COLO668 (cell line): ENCODE results near the gene SERAC1.
"Not testable (repeated sequence)": the region's sequence is repeated elsewhere in the genome, so short reads cannot be mapped to it uniquely, and the experiment has no call there.

Experiments used
- DNase-seq: peaks from one replicate; lab custom pipeline; 2025; ENCODE audit not compliant: unreplicated experiment; lab: John Stamatoyannopoulos, UW

SERAC1 gene

DNA sequence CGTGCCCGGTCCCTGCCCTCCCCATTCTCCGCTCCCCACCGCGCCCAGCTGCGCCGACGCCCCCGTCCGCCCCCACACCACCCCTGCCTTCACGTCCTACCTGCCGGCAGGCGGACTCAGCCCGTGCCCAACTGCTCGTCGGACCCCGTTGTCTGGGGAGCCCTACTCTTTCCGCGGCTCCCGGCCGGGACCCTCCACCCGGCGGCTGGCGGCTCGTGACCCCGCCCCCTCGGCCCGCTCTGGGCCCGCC, at the start of gene SERAC1:
Gene SERAC1, minus strand, starts transcription at position 223 of the 250 bp plus-strand sequence. CDS start 9,899 bp downstream, outside the sequence.
- DNase-seq = peak; percentile 64

DNA sequence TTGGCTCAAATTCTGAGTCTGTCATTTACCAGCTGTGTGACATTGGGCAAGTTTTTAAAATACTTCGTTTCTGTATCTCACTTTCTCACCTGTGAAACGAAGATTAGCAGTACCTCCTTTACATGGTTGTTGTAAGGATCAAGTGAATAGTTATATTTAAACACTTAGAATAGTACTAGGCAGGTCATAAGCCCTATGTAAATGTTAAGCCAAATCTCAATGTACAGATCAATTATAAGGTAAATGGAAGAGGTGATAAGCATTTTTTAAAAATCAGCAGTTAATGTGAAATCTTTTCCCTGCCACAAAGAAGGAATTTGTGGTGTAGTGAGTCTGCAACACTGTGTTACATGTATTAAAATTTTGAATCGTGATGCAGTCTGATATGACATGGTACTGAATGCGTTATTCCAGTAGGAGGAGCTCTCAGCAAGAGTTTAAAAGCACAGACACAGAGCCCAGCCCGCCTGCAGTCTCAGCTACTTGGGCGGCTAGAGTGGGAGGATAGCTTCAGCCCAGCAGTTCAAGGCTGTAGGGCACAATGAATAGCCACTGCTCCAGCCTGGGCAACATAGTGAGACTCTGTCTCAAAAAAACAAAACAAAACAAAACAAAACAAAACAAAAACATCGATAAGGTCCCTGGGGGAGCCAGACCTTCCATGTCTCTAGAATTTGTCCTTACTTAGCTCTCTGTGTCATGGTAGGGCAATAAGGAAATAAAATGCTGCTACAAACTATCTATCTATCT, 46.0 kb upstream of the SERAC1 start:
- DNase-seq = peak; percentile 53

DNA sequence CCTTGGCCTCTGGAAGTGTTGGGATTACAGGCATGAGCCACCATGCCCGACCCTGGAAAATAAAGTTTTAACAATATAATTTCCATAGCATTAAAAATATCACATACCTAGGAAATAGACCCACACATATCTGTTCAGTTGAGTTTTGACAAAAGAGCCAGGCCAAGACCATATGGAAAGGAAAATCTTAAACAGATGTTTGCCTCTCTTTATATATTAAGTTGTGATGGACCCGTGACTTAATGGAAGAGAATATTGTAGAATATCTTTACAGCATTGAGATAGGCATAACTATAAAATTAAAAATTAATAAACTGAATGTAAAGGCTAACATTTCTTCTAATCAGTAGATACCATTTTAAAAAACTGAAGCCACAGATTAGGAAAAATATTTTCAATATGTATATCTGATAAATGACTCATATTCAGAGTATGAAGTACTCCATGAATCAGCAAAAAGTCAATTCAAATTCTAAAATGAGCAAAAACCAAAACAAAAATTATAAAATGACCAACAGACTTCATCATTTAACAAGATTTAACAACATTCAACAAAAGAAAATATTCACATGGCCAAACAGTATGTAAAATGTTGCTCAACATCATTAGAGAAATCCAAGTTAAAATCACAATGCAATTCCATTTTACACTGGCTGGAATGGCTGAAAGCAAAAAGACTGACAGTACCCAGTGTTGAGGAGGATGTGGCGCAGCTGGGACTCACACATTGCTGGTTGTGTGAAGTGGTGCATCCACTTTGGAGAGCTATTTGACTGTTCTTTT, 43.4 kb upstream of the SERAC1 start:
- DNase-seq = no peak

GRCh38 chr6:158209582-158210333, 41.7 kb upstream of the SERAC1 start:
- DNase-seq = not testable (repeated sequence)

GRCh38 chr6:158208226-158209030, 40.4 kb upstream of the SERAC1 start:
- not testable (repeated sequence) for DNase-seq

GRCh38 chr6:158207422-158207788, 39.3 kb upstream of the SERAC1 start:
- DNase-seq = no peak

DNA sequence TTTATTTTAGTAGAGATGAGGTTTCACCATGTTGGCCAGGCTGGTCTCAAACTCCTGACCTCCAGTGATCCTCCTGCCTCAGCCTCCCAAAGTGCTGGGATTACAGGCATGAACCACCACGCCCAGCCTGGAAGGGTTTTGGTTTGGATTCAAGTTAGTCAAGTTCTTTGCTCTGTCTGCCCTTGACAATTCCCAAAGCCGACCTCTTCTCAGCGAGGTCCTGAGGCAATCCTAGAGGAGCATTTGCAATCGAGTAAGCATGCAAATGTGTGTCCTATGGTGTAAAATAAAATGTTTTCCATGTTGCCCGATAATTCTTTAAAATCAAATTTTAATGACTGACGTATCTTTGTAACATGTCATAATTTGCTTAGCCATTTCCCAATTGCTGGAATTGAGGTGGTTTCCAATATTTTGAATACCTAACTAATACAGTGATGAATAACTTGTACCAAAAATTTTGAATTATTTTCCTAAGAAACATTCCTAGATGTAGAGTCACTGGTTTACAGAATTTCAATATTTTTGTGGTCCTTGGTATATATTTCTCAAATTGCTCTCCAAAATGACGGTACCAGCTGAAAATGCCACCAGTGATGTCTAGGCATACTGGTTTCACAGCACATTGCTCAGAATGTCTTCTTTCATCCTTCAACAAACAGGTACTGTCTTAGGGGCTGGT, 38.8 kb upstream of the SERAC1 start:
- no peak for DNase-seq

- DNase-seq = no peak
These were observed 37.3 kb upstream of the SERAC1 start for GRCh38 chr6:158205169-158205944.

DNA sequence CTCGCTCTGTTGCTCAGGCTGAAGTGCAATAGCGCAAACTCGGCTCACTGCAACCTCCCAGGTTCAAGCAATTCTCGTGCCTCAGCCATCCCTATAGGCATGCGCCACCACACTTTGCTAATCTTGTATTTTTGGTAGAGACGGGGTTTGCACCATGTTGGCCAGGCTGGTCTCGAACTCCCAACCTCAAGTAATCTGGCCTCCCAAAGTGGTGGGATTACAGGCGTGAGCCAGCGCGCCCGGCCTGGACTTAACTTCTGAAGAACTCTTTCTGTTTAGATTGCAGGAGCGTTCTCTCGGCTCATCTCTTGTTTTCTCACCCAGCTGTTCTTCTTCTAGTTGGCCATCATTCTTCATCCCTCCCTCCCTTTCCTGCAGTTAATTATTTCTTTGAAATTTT, 30.4 kb upstream of the SERAC1 start:
- no peak for DNase-seq

DNA sequence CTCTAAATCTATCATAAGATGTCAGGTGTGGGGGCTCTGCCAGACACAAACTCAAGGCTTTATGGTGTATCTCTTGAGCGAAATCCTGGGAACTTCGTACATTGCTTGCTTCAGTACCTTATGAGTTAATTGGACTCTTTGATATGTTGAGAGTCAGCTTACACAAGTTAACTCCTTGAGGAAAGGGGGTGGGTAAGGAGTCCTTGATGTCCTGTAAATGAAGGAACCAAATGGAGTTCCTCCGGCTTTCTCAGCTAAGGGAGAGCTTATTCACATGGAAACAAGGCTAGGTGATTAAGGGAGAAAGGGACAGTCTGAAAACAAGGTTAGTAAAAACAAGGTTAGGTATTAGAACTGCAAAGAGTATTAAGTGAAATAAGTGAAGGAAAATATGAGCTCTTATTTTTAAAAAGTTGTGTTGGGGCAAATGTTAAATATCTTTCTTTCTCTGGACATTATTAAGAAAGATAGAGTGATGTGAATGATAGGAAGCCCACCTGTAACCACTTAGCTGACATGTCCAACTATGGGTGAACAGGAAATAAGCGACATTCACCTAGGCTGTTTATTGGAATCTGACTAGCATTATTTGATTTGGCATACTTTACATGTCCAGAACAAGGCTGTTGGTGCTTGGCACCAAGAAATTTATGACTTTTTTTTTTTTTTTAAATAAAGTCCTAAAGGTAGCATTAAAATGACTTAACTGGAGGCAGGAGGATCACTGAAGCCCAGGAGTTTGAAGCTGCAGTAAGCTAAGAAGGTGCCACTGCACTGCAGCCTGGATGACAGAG, 26.6 kb upstream of the SERAC1 start:
- no peak for DNase-seq

GRCh38 chr6:158191761-158192160, 23.7 kb upstream of the SERAC1 start:
- DNase-seq = no peak

DNA sequence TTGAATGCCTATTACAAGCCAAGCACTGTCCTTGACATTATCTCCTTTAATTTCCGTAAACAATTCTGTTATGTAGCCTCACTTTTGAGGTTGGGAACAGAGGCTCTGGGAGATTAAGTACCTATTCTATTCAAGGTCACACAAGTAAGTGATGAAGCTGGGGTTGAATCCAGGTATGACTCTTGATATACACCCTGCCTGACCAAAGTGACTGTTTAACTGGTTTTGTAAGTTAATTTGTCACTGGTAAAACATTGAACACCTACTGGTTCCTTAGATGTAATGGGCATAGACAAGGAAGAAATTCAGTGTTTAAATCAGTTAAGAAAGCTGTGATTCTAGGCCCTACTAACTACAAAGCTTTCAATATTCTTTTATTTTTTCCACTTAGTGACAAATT, 23.0 kb upstream of the SERAC1 start:
- no peak for DNase-seq

GRCh38 chr6:158188591-158188990, 20.5 kb upstream of the SERAC1 start:
- no peak for DNase-seq

- no peak for DNase-seq
These were observed 17.8 kb upstream of the SERAC1 start for GRCh38 chr6:158185729-158186456.

DNA sequence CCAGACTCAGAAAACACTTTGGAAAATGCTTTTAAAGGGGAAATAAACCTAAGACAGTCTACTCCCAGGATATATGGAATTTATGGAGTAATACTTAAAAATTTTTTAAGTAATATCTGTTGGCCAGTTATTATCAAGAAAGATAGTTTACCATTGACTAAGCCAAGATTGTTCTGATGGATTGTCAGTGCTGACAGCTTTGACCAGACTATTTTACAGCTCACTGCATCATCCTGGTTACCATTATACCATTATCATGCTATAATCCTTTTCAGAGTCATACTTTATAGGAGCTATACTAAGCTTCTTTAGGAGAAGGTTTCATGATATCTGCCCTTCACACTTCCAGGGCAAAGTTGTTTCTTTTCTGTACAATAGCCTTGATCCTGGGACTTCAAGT, 16.5 kb upstream of the SERAC1 start:
- no peak for DNase-seq

DNA sequence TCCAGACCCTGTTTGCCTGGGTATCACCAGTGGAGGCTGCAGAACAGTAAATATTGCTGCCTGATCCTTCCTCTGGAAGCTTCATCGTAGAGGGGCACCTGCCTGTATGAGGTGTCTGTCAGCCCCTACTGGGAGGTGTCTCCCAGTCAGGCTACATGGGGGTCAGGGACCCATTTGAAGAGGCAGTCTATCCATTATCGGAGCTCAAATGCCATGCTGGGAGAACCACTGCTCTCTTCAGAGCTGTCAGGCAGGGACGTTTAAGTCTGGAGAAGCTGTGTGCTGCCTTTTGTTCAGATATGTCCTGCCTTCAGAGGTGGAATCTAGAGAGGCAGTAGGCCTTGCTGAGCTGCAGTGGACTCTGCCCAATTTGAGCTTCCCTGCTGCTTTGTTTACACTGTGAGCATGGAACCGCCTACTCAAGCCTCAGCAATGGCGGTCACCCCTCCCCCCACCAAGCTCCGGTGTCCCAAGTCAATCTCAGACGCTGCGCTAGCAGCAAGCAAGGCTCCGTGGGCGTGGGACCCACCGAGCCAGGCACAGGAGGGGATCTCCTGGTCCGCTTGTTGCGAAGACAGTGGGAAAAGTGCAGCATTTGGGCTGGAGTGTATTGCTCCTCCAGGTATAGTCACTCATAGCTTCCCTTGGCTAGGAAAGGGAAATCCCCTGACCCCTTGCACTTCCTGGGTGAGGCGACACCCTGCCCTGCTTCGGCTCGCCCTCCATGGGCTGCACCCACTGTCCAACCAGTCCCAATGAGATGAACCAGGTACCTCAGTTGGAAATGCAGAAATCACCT, 15.3 kb upstream of the SERAC1 start:
- DNase-seq = not testable (repeated sequence)

DNA sequence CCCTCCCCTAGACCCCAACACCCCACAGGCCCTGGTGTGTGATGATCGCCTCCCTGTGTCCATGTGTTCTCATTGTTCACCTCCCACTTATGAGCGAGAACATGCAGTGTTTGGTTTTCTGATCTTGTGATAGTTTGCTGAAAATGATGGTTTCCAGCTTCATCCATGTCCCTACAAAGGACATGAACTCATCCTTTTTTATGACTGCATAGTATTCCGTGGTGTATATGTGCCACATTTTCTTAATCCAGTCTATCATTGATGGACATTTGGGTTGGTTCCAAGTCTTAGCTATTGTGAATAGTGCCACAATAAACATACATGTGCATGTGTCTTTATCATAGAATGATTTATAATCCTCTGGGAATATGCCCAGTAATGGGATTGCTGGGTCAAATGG, 9.7 kb upstream of the SERAC1 start:
- DNase-seq = not testable (repeated sequence)

- DNase-seq = no peak
These were observed 7.0 kb upstream of the SERAC1 start for GRCh38 chr6:158175111-158175510.
